Omental fat pad (tissue), 4 donors: ENCODE data around the gene STT3B. TPM values are rescaled to one million over a fixed set of nuclear protein-coding genes. Genes with fewer than 3 reads are reported as not detected.

Experiments
- ATAC-seq: fragments of 150-250 bp; one replicate; pipeline ENCODE4 v1.9.1; 2016; ENCODE audit warnings: mild to moderate bottlenecking, moderate library complexity; ENCODE audit not compliant: low FRiP score
- DNase-seq: peaks from one replicate; pipeline ENCODE4 v3.0.0-alpha.2; 2019; ENCODE audit warnings: low spot score
- CTCF ChIP-seq, 3 donors: fragments of 450-650 bp; IDR thresholded peaks; one replicate each; pipeline ENCODE4 v1.5.1; 2016 to 2017; ENCODE audit warnings: antibody characterized with exemption in 3 of 3, mild to moderate bottlenecking in 3 of 3, moderate library complexity in 2 of 3
- total RNA-seq, 4 donors: library from RNA; depleted of rRNA; stranded (reverse); fragments of >200 nt; gene quantifications; one replicate each; pipeline ENCODE4 v1.1.0, GENCODE V29; 2016

The STT3B gene
- total RNA-seq, 4 donors from 2014 or later: 74.4 to 126 (median 97.5) TPM

- ATAC-seq (no peak), DNase-seq (no peak)
- TF ChIP-seq CTCF (IDR thresholded peaks at IDR 0.05): no peak
Observed at GRCh38 chr3:31562525-31562924, 29.8 kb downstream of the STT3B start.

- ATAC-seq (peak; percentile 70), DNase-seq (no peak)
- no peak for TF ChIP-seq CTCF (IDR thresholded peaks at IDR 0.05)
Observed at GRCh38 chr3:31565288-31565687, 32.6 kb downstream of the STT3B start.

- ATAC-seq: no peak
- no peak for DNase-seq
- TF ChIP-seq CTCF (IDR thresholded peaks at IDR 0.05): no peak
Observed at GRCh38 chr3:31567036-31567435, 34.3 kb downstream of the STT3B start.

GRCh38 chr3:31568649-31569048 is 35.9 kb downstream of the STT3B start:
- ATAC-seq (no peak), DNase-seq (no peak)
- TF ChIP-seq CTCF (IDR thresholded peaks at IDR 0.05): no peak

- TF ChIP-seq CTCF (IDR thresholded peaks at IDR 0.05): no peak
- DNase-seq (no peak), ATAC-seq (no peak)
Observed at GRCh38 chr3:31571325-31571724, 38.6 kb downstream of the STT3B start.

- no peak for TF ChIP-seq CTCF (IDR thresholded peaks at IDR 0.05)
- DNase-seq (no peak), ATAC-seq (no peak)
Observed at GRCh38 chr3:31572236-31573004, 39.7 kb downstream of the STT3B start.
